OCI-LY7 (cell line): ENCODE data around the gene FAM171A1. TPM values are rescaled to one million over a fixed set of nuclear protein-coding genes. Genes with fewer than 3 reads are reported as not detected.

Experiments
- BruUV-seq: library from RNA; stranded (reverse); fragments of 400-500 nt; replicated peaks from 2 replicates; lab custom pipeline; 2021; lab: Mats Ljungman, UMichigan
- CTCF ChIA-PET: fragments of 300-600 bp; sonication (Branson Sonifier 250); formaldehyde crosslinking; loops from one replicate; lab custom pipeline; 2022; ENCODE audit warnings: antibody characterized with exemption; ENCODE audit not compliant: unreplicated experiment; lab: Charles Lee
- POLR2A ChIA-PET: fragments of 300-600 bp; sonication (Branson Sonifier 250); formaldehyde crosslinking; loops from one replicate; lab custom pipeline; 2022; ENCODE audit warnings: antibody characterized with exemption; lab: Charles Lee
- DNase-seq: peaks from one replicate; pipeline ENCODE4 v3.0.0-alpha.2; 2015; ENCODE audit warnings: low spot score
- H2AFZ ChIP-seq: fragments of 200-600 bp; sonication (generic), shearing (Covaris generic); 2 replicates; pipeline ENCODE4 v1.6.1; 2014; ENCODE audit warnings: mild to moderate bottlenecking, antibody characterized with exemption, low read length, moderate library complexity
- H3K27ac ChIP-seq: fragments of 200-600 bp; sonication (generic); 2 replicates; pipeline ENCODE4 v1.5.1; 2014; ENCODE audit warnings: mixed run types, low read depth, mild to moderate bottlenecking, moderate library complexity, low read length, inconsistent platforms; ENCODE audit not compliant: poor library complexity, severe bottlenecking
- H3K36me3 ChIP-seq: fragments of 200-600 bp; sonication (generic); 2 replicates; pipeline ENCODE4 v1.6.1; 2014; ENCODE audit warnings: mild to moderate bottlenecking, antibody characterized with exemption, low read length, moderate library complexity, mixed read lengths; ENCODE audit not compliant: insufficient read depth
- H3K4me1 ChIP-seq: fragments of 200-600 bp; sonication (generic); 2 replicates; pipeline ENCODE4 v1.5.1; 2014; ENCODE audit warnings: mild to moderate bottlenecking, low read length; ENCODE audit not compliant: insufficient read depth, poor library complexity, severe bottlenecking
- H3K4me2 ChIP-seq: fragments of 200-600 bp; sonication (generic); 2 replicates; pipeline ENCODE4 v1.6.1; 2014; ENCODE audit warnings: mild to moderate bottlenecking, low read length
- H3K4me3 ChIP-seq: fragments of 200-600 bp; sonication (generic); 2 replicates; pipeline ENCODE4 v1.5.1; 2014; ENCODE audit warnings: mild to moderate bottlenecking, low read depth, low read length; ENCODE audit not compliant: poor library complexity, severe bottlenecking
- H3K79me2 ChIP-seq: fragments of 200-600 bp; sonication (generic); 2 replicates; pipeline ENCODE4 v1.6.1; 2016; ENCODE audit warnings: low read depth, mild to moderate bottlenecking, low read length, moderate library complexity, mixed read lengths; ENCODE audit not compliant: insufficient read depth
- H3K9me2 ChIP-seq: fragments of 200-600 bp; sonication (generic); 2 replicates; pipeline ENCODE4 v1.6.1; 2016; ENCODE audit warnings: mild to moderate bottlenecking, low read length, mixed read lengths; ENCODE audit not compliant: insufficient read depth
- H3K9me3 ChIP-seq: fragments of 200-600 bp; sonication (generic); 2 replicates; pipeline ENCODE4 v1.6.1; 2014; ENCODE audit warnings: mild to moderate bottlenecking, mixed run types, low read length, mixed read lengths
- H4K20me1 ChIP-seq: fragments of 200-600 bp; sonication (generic); 2 replicates; pipeline ENCODE4 v1.6.1; 2014; ENCODE audit warnings: mild to moderate bottlenecking, antibody characterized with exemption, low read length, moderate library complexity, mixed read lengths; ENCODE audit not compliant: insufficient read depth
- EZH2phosphoT487 ChIP-seq: fragments of 200-600 bp; sonication (generic); IDR thresholded peaks from 2 replicates; pipeline ENCODE4 v1.6.1; 2018; ENCODE audit warnings: low read depth, borderline replicate concordance, mild to moderate bottlenecking, mixed run types, antibody characterized with exemption, low read length, moderate library complexity, mixed read lengths
- intact Hi-C: fragments of 100-400 bp; cut with micrococcal nuclease; formaldehyde crosslinking; loops from one replicate; pipeline ENCODE4 v1.10.0; 2022; ENCODE audit not compliant: unreplicated experiment
- total RNA-seq, 2 experiments: library from RNA; depleted of rRNA in 1 of 2; stranded (reverse); fragments of >200 nt in 1 of 2; shearing (Covaris generic) in 1 of 2; gene quantifications; 2 replicates each; pipeline ENCODE4 v1.2.3, GENCODE V29; 2014 to 2022
- TF ChIP-seq, protein P1 (sequence below): fragments of 200-600 bp; sonication (generic); conservative IDR thresholded peaks from 2 replicates; pipeline ENCODE4 v1.5.1; 2014; ENCODE audit warnings: mild to moderate bottlenecking, antibody characterized with exemption, low read length, moderate library complexity, mixed read lengths

FAM171A1 gene
- total RNA-seq, 2 experiments from 2014 or later = not detected

DNA sequence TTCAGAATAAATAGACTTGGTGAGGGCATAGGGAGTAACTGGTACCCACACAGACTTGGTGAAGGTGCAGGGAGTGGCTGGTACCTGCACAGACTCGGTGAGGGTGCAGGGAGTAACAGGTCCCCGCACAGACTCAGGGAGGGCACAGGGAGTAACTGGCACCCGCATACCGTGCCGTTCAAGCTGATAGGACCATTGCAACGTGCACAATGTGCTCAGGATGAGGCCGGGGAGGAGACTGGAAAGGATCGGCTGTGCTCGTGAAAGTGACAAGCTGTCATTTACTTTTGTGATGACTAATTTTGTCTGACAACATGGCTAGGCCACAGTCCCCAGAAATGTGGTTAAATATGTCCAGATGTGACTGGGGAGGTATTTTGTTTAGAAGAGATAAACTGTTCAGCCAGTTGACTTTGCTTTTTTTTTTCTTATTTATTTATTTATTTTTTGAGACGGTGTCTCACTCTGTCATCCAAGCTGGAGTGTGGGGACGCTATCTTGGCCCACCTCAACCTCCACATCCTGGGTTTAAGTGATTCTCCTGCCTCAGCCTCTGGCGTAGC lies 126.4 kb downstream of the FAM171A1 start:
- Histone ChIP-seq H3K9me2 (no peaks in the 10 kb centered on the region), H3K4me3 (no peak overlapping the region), H3K79me2 (no peaks in the 10 kb centered on the region), H3K36me3 (no peaks in the 10 kb centered on the region), H4K20me1 (no peaks in the 10 kb centered on the region), H3K4me1 (no peaks in the 10 kb centered on the region), H3K4me2 (no peak overlapping the region), H2AFZ (no peak overlapping the region), H3K9me3 (no peaks in the 10 kb centered on the region), H3K27ac (no peak overlapping the region)
- ChIA-PET POLR2A (no interaction called here), CTCF (no interaction called here)
- no TSS peak for BruUV-seq
- no peak for DNase-seq
- TF ChIP-seq, protein P1, sequence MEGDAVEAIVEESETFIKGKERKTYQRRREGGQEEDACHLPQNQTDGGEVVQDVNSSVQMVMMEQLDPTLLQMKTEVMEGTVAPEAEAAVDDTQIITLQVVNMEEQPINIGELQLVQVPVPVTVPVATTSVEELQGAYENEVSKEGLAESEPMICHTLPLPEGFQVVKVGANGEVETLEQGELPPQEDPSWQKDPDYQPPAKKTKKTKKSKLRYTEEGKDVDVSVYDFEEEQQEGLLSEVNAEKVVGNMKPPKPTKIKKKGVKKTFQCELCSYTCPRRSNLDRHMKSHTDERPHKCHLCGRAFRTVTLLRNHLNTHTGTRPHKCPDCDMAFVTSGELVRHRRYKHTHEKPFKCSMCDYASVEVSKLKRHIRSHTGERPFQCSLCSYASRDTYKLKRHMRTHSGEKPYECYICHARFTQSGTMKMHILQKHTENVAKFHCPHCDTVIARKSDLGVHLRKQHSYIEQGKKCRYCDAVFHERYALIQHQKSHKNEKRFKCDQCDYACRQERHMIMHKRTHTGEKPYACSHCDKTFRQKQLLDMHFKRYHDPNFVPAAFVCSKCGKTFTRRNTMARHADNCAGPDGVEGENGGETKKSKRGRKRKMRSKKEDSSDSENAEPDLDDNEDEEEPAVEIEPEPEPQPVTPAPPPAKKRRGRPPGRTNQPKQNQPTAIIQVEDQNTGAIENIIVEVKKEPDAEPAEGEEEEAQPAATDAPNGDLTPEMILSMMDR = no peak
- TF ChIP-seq EZH2phosphoT487 = no peak
- intact Hi-C loops = no loop called here

DNA sequence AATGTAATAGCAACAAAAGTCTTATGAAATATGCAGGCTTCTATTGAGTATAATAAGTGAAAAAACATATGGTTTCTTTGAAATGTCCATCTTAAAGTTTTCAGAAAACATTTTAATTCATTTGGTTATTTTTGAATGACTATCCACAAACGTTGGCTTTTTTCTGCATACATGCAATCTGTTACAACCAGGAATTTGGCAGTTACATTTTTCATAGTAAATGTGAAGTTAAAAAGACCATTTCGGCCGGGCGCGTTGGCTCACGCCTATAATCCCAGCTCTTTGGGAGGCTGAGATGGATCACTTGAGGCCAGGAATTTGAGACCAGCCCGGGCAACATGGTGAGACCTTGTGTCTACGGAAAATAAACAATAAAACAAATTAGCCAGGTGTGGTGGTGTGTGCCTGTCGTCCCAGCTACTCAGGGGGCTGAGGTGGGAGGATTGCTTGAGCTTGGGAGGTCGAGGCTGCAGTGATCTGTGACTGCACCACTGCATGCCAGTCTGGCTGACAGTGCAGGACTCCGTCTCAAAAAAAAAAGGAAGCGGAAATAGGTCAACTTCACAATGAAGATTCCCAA lies 128.7 kb downstream of the FAM171A1 start:
- Histone ChIP-seq H3K36me3 (no peaks in the 10 kb centered on the region), H2AFZ (no peak overlapping the region), H3K9me2 (no peaks in the 10 kb centered on the region), H3K27ac (no peak overlapping the region), H3K4me2 (no peak overlapping the region), H3K4me1 (no peaks in the 10 kb centered on the region), H3K4me3 (no peak overlapping the region), H3K9me3 (no peaks in the 10 kb centered on the region), H3K79me2 (no peaks in the 10 kb centered on the region), H4K20me1 (no peaks in the 10 kb centered on the region)
- DNase-seq = no peak
- ChIA-PET CTCF (no interaction called here), POLR2A (no interaction called here)
- BruUV-seq = no TSS peak
- intact Hi-C loops = no loop called here
- TF ChIP-seq, protein P1 = no peak
- no peak for TF ChIP-seq EZH2phosphoT487

DNA sequence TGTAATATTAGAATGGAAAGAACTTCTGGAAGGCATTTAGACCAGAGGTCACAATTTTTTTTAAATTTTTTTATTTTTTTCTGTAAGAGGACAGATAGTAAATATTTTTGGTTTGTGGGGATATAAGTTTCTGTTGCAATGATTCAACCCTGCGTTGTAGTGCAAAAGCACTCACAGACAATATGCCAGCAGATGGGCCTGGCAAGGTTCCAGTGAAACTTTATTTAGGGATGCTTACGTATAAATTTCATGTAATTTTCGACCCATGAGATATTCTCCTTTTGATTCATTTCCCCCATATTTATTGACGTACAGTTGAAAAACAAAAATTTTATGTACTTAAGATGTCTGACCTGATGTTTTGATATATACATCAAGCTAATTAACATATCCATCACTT lies 129.8 kb downstream of the FAM171A1 start:
- Histone ChIP-seq H3K4me1 (no peaks in the 10 kb centered on the region), H2AFZ (no peak overlapping the region), H3K4me3 (no peak overlapping the region), H3K4me2 (no peak overlapping the region), H3K9me3 (no peaks in the 10 kb centered on the region), H3K79me2 (no peaks in the 10 kb centered on the region), H3K36me3 (no peaks in the 10 kb centered on the region), H4K20me1 (no peaks in the 10 kb centered on the region), H3K27ac (no peak overlapping the region), H3K9me2 (no peaks in the 10 kb centered on the region)
- intact Hi-C loops = no loop called here
- BruUV-seq = no TSS peak
- no peak for DNase-seq
- CTCF ChIA-PET = no interaction called here
- POLR2A ChIA-PET = no interaction called here
- TF ChIP-seq EZH2phosphoT487 = no peak
- TF ChIP-seq, protein P1 = no peak
